ENCODE data around the gene PDCD2L.

Gene PDCD2L

DNA sequence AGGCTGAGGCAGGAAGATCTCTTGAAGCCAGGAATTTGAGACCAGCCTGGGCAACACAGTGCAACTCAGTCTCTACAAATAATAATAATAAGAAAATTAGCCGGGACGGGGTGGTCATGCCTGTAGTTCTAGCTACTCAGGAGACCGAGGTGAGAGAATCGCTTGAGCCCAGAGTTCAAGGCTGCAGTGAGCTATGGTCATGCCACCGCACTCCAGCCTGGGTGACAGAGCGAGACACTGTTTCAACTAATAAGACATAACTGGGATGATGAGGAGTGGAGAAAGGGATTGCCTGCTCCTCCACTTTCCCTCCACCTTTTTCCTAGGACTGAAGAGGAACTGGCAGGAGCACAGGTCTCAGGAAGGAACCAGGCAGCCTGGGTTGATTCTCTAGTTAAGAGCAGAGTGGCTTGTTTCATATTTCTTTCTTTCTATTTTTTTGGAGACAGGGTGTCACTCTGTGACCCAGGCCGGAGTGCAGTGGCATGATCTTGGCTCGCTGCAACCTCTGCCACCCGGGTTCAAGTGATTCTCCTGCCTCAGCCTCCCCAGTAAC lies 43.8 kb upstream of the PDCD2L start:
- TF ChIP-seq CTCF (IDR thresholded peaks at IDR 0.05) = no peak
- Histone ChIP-seq H3K4me3 (no peak overlapping the region), H3K27ac (peak overlapping the region; percentile 65 to 90)
- no peak for DNase-seq (ENCODE audit: low spot score)

- no peak overlapping the region for H3K4me3 ChIP-seq
- H3K27ac ChIP-seq = no peak overlapping the region
Measured at GRCh38 chr19:34362679-34363069, 41.5 kb upstream of the PDCD2L start.

GRCh38 chr19:34363094-34363493 lies 41.1 kb upstream of the PDCD2L start:
- DNase-seq (ENCODE audit: low spot score) = no peak
- H3K4me3 ChIP-seq = no peak overlapping the region
- no peak for TF ChIP-seq CTCF (IDR thresholded peaks at IDR 0.05)
- no peak overlapping the region for H3K27ac ChIP-seq

More at GRCh38 chr19:34362679-34363069, 41.5 kb upstream of the PDCD2L start:
- no peak for DNase-seq (ENCODE audit: low spot score)
- TF ChIP-seq CTCF (IDR thresholded peaks at IDR 0.05) = no peak

DNA sequence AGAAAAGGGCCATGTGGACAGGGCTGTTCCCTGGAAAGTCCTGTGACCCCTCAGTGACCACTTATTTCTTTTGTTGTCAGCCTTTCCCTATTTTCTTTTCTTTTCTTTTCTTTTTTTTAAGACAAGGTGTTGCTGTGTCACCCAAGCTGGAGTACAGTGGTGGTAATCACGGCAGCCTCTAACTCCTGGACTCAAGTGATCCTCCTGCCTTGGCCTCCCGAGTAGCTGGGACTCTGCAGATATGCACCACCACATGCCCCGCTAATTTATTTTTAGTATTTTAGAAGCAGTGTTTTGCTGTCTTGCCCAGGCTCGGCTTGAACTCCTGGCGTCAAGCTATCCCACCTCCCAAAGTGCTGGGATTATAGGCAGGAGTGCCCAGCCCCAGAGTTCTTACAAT lies 40.3 kb upstream of the PDCD2L start:
- Histone ChIP-seq H3K4me3 (no peak overlapping the region), H3K27ac (no peak overlapping the region)
- no peak for TF ChIP-seq CTCF (IDR thresholded peaks at IDR 0.05)
- DNase-seq (ENCODE audit: low spot score) = no peak

GRCh38 chr19:34364462-34364829 lies 39.8 kb upstream of the PDCD2L start:
- TF ChIP-seq CTCF (IDR thresholded peaks at IDR 0.05) = no peak
- peak overlapping the region in 1 of 2 donors; percentile 72 for H3K27ac ChIP-seq

GRCh38 chr19:34364830-34365462 lies 39.3 kb upstream of the PDCD2L start, which contains the start of gene GPI:
GPI (plus strand) TSS chr19:34365196; CDS start chr19:34365267, 71 bp downstream.
- DNase-seq (ENCODE audit: low spot score) = no peak
- Histone ChIP-seq H3K4me3 (peak within 1 kb of the TSS; percentile 84), H3K27ac (peak within 1 kb of the TSS; percentile 53 to 72)
- no peak for TF ChIP-seq CTCF (IDR thresholded peaks at IDR 0.05)

More at GRCh38 chr19:34364462-34364829, 39.8 kb upstream of the PDCD2L start:
- no peak for DNase-seq (ENCODE audit: low spot score)
- peak overlapping the region; percentile 84 for H3K4me3 ChIP-seq
